ENCODE measurements around the gene CDKN2D. TPM values are rescaled to one million over a fixed set of nuclear protein-coding genes. Genes with fewer than 3 reads are reported as not detected.

The CDKN2D gene
- polyA plus RNA-seq, 1 experiment, result 3.9 TPM

DNA sequence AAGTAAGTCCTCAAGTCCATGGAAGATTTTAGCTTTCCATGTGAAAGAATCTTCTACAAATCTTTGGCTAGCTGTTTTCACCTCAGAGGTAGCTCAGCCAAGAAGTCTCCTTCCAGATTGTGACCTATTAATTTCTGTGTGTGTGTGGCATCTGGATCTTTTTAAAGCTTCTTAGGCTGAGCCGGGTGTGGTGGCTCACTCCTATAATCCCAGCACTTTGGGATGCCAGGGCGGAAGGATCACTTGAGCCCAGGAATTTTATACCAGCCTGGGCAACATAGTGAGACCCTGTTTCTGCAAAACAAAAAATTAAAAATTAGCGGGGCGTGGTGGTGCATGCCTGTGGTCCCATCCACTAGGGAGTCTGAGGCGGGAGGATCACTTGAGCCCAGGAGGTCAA is 43.1 kb upstream of the CDKN2D start:
- Histone ChIP-seq H3K27ac (ENCODE audit: low read depth, low read length) (no peak overlapping the region), H3K27me3 (ENCODE audit: control insufficient read depth, insufficient read depth, low read length) (no peaks in the 10 kb centered on the region), H3K4me3 (ENCODE audit: low read depth, low read length) (no peak overlapping the region), H3K9me3 (ENCODE audit: control insufficient read depth, insufficient read depth, low read length) (no peaks in the 10 kb centered on the region)
- TF ChIP-seq, protein P1, sequence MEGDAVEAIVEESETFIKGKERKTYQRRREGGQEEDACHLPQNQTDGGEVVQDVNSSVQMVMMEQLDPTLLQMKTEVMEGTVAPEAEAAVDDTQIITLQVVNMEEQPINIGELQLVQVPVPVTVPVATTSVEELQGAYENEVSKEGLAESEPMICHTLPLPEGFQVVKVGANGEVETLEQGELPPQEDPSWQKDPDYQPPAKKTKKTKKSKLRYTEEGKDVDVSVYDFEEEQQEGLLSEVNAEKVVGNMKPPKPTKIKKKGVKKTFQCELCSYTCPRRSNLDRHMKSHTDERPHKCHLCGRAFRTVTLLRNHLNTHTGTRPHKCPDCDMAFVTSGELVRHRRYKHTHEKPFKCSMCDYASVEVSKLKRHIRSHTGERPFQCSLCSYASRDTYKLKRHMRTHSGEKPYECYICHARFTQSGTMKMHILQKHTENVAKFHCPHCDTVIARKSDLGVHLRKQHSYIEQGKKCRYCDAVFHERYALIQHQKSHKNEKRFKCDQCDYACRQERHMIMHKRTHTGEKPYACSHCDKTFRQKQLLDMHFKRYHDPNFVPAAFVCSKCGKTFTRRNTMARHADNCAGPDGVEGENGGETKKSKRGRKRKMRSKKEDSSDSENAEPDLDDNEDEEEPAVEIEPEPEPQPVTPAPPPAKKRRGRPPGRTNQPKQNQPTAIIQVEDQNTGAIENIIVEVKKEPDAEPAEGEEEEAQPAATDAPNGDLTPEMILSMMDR (IDR thresholded peaks at IDR 0.05; ENCODE audit: low read depth, low read length), result no peak
- CTCF ChIA-PET, result interaction anchor here (0.9 to 1.9 kb wide), 4 partner anchors 30 to 259 kb away, joined by 3 to 7 read pairs (median 3); partner anchors contain the start of gene CARM1
- no peak for DNase-seq (ENCODE audit: low read depth, low spot score)
- POLR2A ChIA-PET, result interaction anchor here (0.5 to 0.7 kb wide), 2 partner anchors 36 to 83 kb away, joined by 3 read pairs; no protein-coding TSS in a partner anchor

DNA sequence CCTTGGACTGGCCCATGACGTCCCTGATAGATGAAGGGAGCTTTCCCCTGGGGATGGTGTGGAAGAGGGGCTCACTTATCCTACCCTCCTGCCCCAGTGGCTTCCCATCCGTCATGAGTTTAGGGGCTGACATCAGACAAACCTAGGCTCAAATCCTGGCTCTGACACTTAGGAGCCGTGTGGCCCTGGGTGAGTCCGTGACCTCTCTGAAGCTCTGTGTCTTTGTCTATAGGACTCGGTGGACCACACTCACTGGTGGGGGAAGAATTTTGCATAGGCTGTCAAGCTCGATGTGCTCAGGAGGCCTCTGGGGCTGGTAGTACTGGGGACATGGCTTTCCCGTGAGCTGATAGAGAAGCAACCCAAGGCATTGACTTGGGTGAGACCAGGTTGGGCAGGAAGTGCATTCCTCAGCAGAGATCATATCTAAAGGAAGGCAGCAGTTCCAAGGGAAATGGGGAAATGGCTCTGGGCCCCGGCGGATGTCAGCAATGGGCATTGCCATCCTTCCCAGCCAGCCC is 35.7 kb upstream of the CDKN2D start:
- ChIA-PET CTCF (interaction anchor here (1.1 to 1.7 kb wide), 3 partner anchors 22 to 40 kb away, joined by 3 to 5 read pairs (median 5); no protein-coding TSS in a partner anchor), POLR2A (no interaction called here)
- Histone ChIP-seq H3K27ac (ENCODE audit: low read depth, low read length) (no peak overlapping the region), H3K27me3 (ENCODE audit: control insufficient read depth, insufficient read depth, low read length) (peaks cover 5% of the 10 kb centered on the region), H3K9me3 (ENCODE audit: control insufficient read depth, insufficient read depth, low read length) (no peaks in the 10 kb centered on the region; the same call in 1 of the 2 replicates), H3K4me3 (ENCODE audit: low read depth, low read length) (0 out of 2 replicates have a peak overlapping the region, but pooled peaks have one; percentile 2)
- no peak for DNase-seq (ENCODE audit: low read depth, low spot score)
- TF ChIP-seq, protein P1 (IDR thresholded peaks at IDR 0.05; ENCODE audit: low read depth, low read length), result no peak

DNA sequence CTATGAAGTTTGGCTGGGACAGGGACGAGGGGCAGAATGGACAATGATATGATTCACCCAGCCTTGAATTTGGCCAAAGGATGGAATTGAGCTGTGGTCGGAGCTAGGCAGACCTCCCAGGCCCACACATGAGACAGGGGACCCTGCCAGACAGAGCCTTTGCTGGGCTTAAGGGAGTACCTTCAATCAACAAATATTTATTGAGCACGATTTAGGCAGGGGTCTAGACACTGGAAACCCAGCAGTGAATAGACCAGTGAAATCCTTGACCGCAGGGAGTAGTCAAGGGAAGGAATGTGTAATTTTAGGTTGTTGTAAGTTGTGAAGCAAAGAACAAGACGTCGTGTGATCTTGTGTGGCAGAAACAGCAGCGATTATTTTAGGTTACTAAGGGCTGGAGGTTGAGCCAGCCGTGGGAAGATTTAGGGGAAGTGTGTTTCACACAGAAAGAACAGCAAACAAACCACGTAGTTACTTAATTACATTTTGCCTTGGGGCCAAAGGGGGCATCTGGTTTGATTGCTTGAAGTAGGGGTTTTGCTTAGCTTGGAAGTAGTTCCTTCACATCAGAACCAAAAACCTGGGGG is 35.2 kb upstream of the CDKN2D start:
- Histone ChIP-seq H3K9me3 (ENCODE audit: control insufficient read depth, insufficient read depth, low read length) (no peaks in the 10 kb centered on the region; the same call in 1 of the 2 replicates), H3K27me3 (ENCODE audit: control insufficient read depth, insufficient read depth, low read length) (peaks cover 6% of the 10 kb centered on the region), H3K27ac (ENCODE audit: low read depth, low read length) (no peak overlapping the region), H3K4me3 (ENCODE audit: low read depth, low read length) (peak overlapping the region; percentile 92)
- CTCF ChIA-PET, result interaction anchor here (1.1 to 1.7 kb wide), 3 partner anchors 21 to 41 kb away, joined by 3 to 5 read pairs (median 5); no protein-coding TSS in a partner anchor
- no peak for DNase-seq (ENCODE audit: low read depth, low spot score)
- POLR2A ChIA-PET, result no interaction called here
- TF ChIP-seq, protein P1 (IDR thresholded peaks at IDR 0.05; ENCODE audit: low read depth, low read length), result no peak

DNA sequence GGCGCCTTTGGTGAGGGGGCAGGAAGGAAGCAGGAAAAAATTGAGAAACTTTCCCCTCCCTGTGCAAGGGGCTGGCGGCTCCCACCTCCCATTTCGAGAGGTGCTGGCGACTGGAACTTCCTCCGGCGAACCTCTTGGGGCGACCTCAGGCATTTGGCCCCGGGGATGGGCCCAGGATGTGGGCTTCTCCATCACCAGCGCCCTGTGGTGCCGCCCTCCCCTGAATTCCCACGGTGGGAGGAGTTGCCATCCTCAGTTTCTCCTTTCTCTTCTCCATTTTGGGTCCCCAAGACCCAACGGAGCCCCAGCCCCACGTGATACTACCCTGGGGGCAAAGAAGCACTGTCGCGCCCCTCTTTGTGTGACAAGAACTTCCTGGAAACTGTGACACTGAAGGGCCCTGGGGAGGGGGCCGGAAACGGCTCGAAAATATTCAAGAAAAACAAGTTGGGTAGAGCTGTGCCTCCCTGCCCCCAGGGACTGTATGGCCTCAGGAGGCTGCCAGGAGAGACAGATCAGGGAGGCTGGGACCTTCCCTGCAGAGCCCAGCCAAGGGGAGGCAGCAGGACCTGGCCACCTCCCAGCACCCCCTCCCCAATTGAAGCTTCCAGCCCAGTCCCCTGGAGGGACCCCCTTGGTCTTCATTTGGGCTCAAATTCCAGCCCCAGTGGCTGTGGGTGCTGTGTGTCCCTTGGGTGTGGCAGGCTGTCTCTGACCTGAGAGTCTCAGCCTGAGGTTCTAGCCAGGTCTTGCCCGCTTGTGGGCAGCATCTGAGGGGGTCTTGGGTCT is 34.5 kb upstream of the CDKN2D start:
- Histone ChIP-seq H3K9me3 (ENCODE audit: control insufficient read depth, insufficient read depth, low read length) (no peaks in the 10 kb centered on the region; the same call in 1 of the 2 replicates), H3K4me3 (ENCODE audit: low read depth, low read length) (peak overlapping the region; percentile 92), H3K27me3 (ENCODE audit: control insufficient read depth, insufficient read depth, low read length) (peaks cover 7% of the 10 kb centered on the region), H3K27ac (ENCODE audit: low read depth, low read length) (peak overlapping the region; percentile 47)
- TF ChIP-seq, protein P1 (IDR thresholded peaks at IDR 0.05; ENCODE audit: low read depth, low read length), result no peak
- no peak for DNase-seq (ENCODE audit: low read depth, low spot score)
- POLR2A ChIA-PET, result no interaction called here
- CTCF ChIA-PET, result interaction anchor here (1.1 to 2.0 kb wide), 2 partner anchors 21 to 41 kb away, joined by 3 to 6 read pairs; no protein-coding TSS in a partner anchor

Data from AG04450 (cell line).